Thoracic aorta (tissue), 2 donors: ENCODE data around the gene DHRS1. TPM values are rescaled to one million over a fixed set of nuclear protein-coding genes. Genes with fewer than 3 reads are reported as not detected.
"Not testable (repeated sequence)": the region's sequence is repeated elsewhere in the genome, so short reads cannot be mapped to it uniquely, and the experiment has no call there.

ENCODE experiments used
- ATAC-seq: fragments of 150-250 bp; one replicate; pipeline ENCODE4 v1.8.0; 2017; ENCODE audit warnings: low read depth; ENCODE audit not compliant: insufficient number of reproducible peaks, low FRiP score
- DNase-seq: peaks from one replicate; pipeline ENCODE4 v3.0.0-alpha.2; 2020; ENCODE audit warnings: low spot score
- H3K27ac ChIP-seq, 2 donors: fragments of 200-600 bp; sonication (generic); 1 replicate in 1 of 2; 2 replicates in 1 of 2; pipeline ENCODE4 v1.5.1; 2016; ENCODE audit warnings: mild to moderate bottlenecking in 2 of 2, moderate library complexity in 2 of 2
- H3K27me3 ChIP-seq: fragments of 200-600 bp; sonication (generic); replicated peaks from 2 replicates; pipeline ENCODE4 v1.6.0; 2016; ENCODE audit warnings: mild to moderate bottlenecking; ENCODE audit not compliant: insufficient read depth
- H3K36me3 ChIP-seq: fragments of 200-600 bp; sonication (generic); one replicate; pipeline ENCODE4 v1.5.1; 2016
- H3K4me1 ChIP-seq, 2 donors: fragments of 200-600 bp; sonication (generic); 1 replicate in 1 of 2; 2 replicates in 1 of 2; pipeline versions ENCODE4 v1.5.1 to v1.6.0; 2016; ENCODE audit warnings: low read depth in 2 of 2, mild to moderate bottlenecking in 1 of 2; ENCODE audit not compliant: control insufficient read depth in 1 of 2
- H3K4me3 ChIP-seq: fragments of 200-600 bp; sonication (generic); 2 replicates; pipeline ENCODE4 v1.5.1; 2016; ENCODE audit warnings: mild to moderate bottlenecking
- H3K9me3 ChIP-seq: fragments of 200-600 bp; sonication (generic); 2 replicates; pipeline ENCODE4 v1.5.1; 2016
- CTCF ChIP-seq: fragments of 200-600 bp; sonication (generic); IDR thresholded peaks from one replicate; pipeline ENCODE4 v1.5.1; 2019; ENCODE audit warnings: antibody characterized with exemption
- total RNA-seq, 2 donors: library from RNA; depleted of rRNA; stranded (reverse); fragments of >200 nt; gene quantifications; one replicate each; pipeline versions ENCODE4 v1.1.0 to v1.2.3, GENCODE V29; 2016

The DHRS1 gene
- total RNA-seq, 2 donors from 2014 or later: 25.5 to 31.4 TPM

- no peak for DNase-seq
- TF ChIP-seq CTCF: no peak
- ATAC-seq: no peak
- H3K27ac ChIP-seq: no peak overlapping the region
- H3K4me1 ChIP-seq: peaks cover 22 to 36% of the 10 kb centered on the region in 2 donors
- H3K27me3 ChIP-seq: peaks cover 3% of the 10 kb centered on the region
- H3K4me3 ChIP-seq: no peak overlapping the region
- no peaks in the 10 kb centered on the region for H3K36me3 ChIP-seq
- H3K9me3 ChIP-seq: no peaks in the 10 kb centered on the region
Measured at GRCh38 chr14:24330973-24331674, 31.5 kb upstream of the DHRS1 start.

GRCh38 chr14:24329736-24330135 lies 30.2 kb upstream of the DHRS1 start:
- H3K4me3 ChIP-seq: no peak overlapping the region
- H3K36me3 ChIP-seq: no peaks in the 10 kb centered on the region
- H3K9me3 ChIP-seq: no peaks in the 10 kb centered on the region
- ATAC-seq (no peak), DNase-seq (no peak)
- H3K27me3 ChIP-seq: peaks cover 3% of the 10 kb centered on the region
- no peak overlapping the region for H3K27ac ChIP-seq
- peaks cover 22 to 32% of the 10 kb centered on the region in 2 donors for H3K4me1 ChIP-seq
- no peak for TF ChIP-seq CTCF

- DNase-seq: no peak
- H3K4me3 ChIP-seq: no peak overlapping the region
- no peak overlapping the region for H3K27ac ChIP-seq
- H3K4me1 ChIP-seq: peaks cover 16 to 26% of the 10 kb centered on the region in 2 donors
- H3K9me3 ChIP-seq: no peaks in the 10 kb centered on the region
- peaks cover 2% of the 10 kb centered on the region for H3K27me3 ChIP-seq
- no peaks in the 10 kb centered on the region for H3K36me3 ChIP-seq
- no peak for ATAC-seq
- no peak for TF ChIP-seq CTCF
Measured at GRCh38 chr14:24329073-24329663, 29.6 kb upstream of the DHRS1 start.

GRCh38 chr14:24327914-24328313 lies 28.3 kb upstream of the DHRS1 start:
- not testable (repeated sequence) for H3K27me3 ChIP-seq, H3K36me3 ChIP-seq, DNase-seq, ATAC-seq, H3K9me3 ChIP-seq, H3K4me3 ChIP-seq, H3K27ac ChIP-seq
- peaks cover 7 to 14% of the 10 kb centered on the region in 2 donors for H3K4me1 ChIP-seq
- peak; percentile 62 for TF ChIP-seq CTCF

GRCh38 chr14:24327303-24327702 lies 27.7 kb upstream of the DHRS1 start:
- Histone ChIP-seq H3K27me3 (no peaks in the 10 kb centered on the region), H3K4me1 (peaks cover 1 to 7% of the 10 kb centered on the region in 2 donors), H3K27ac (no peak overlapping the region), H3K4me3 (no peak overlapping the region), H3K9me3 (no peaks in the 10 kb centered on the region), H3K36me3 (no peaks in the 10 kb centered on the region)
- DNase-seq (no peak), ATAC-seq (no peak)
- no peak for TF ChIP-seq CTCF
